ENCODE data around the gene EDEM1.

The EDEM1 gene

GRCh38 chr3:5165698-5166097 is 21.8 kb upstream of the EDEM1 start:
- no peak overlapping the region for H3K18ac ChIP-seq (ENCODE audit: low read length)
- H4K91ac ChIP-seq (ENCODE audit: low read depth, low read length), result no peak overlapping the region
- DNase-seq, result no peak
- no peak overlapping the region for H3K9ac ChIP-seq (ENCODE audit: low read length)
- H3K36me3 ChIP-seq (ENCODE audit: control insufficient read depth in 1 of 2, insufficient read depth in 2 of 2, low read length in 2 of 2), result peaks cover 0 to 1% of the 10 kb centered on the region in 2 experiments
- H3K79me1 ChIP-seq (ENCODE audit: low read length), result peaks cover 2% of the 10 kb centered on the region
- no peak overlapping the region for H4K12ac ChIP-seq (ENCODE audit: low read depth, low read length)
- H2AFZ ChIP-seq (ENCODE audit: insufficient read depth, low read length, poor library complexity), result no peak overlapping the region
- no peak overlapping the region for H4K8ac ChIP-seq (ENCODE audit: low read depth, low read length)
- H3K4me1 ChIP-seq (ENCODE audit: control insufficient read depth in 1 of 2, insufficient read depth in 2 of 2, low read length in 2 of 2), result peaks cover 6 to 9% of the 10 kb centered on the region in 2 experiments
- no peaks in the 10 kb centered on the region for H3K9me3 ChIP-seq (ENCODE audit: insufficient read depth, low read depth, low read length)
- H2AK5ac ChIP-seq (ENCODE audit: low read length), result no peak overlapping the region
- no CpG with 5 or more reads among the region's 4 CpGs for WGBS (ENCODE audit: extremely low coverage, insufficient coverage, insufficient read length)
- no peak overlapping the region for H3K4me2 ChIP-seq (ENCODE audit: low read length)
- no peak overlapping the region for H2BK120ac ChIP-seq (ENCODE audit: insufficient read depth, low read length, poor library complexity)
- no peak overlapping the region for H3K4ac ChIP-seq (ENCODE audit: low read depth, low read length)
- H3K4me3 ChIP-seq (ENCODE audit: low read depth, low read length), result no peak overlapping the region
- no peak overlapping the region for H3K23ac ChIP-seq (ENCODE audit: low read length)
- H3K27me3 ChIP-seq (ENCODE audit: insufficient read depth, low read length), result no peaks in the 10 kb centered on the region
- H2BK5ac ChIP-seq (ENCODE audit: low read depth, low read length, poor library complexity), result no peak overlapping the region
- peaks cover 8% of the 10 kb centered on the region for H3K79me2 ChIP-seq (ENCODE audit: control insufficient read depth, insufficient read depth, low read length, poor library complexity)
- no peak overlapping the region for H3K14ac ChIP-seq (ENCODE audit: low read length)
- H2BK12ac ChIP-seq (ENCODE audit: low read length), result no peak overlapping the region
- no peak overlapping the region for H3K27ac ChIP-seq (ENCODE audit: low read depth, low read length)

- peaks cover 5% of the 10 kb centered on the region for H3K79me2 ChIP-seq (ENCODE audit: control insufficient read depth, insufficient read depth, low read length, poor library complexity)
- no peak overlapping the region for H3K27ac ChIP-seq (ENCODE audit: low read depth, low read length)
- H3K79me1 ChIP-seq (ENCODE audit: low read length), result no peaks in the 10 kb centered on the region
- H4K91ac ChIP-seq (ENCODE audit: low read depth, low read length), result no peak overlapping the region
- no peak overlapping the region for H2AFZ ChIP-seq (ENCODE audit: insufficient read depth, low read length, poor library complexity)
- DNase-seq, result no peak
- no peak overlapping the region for H3K4me2 ChIP-seq (ENCODE audit: low read length)
- no peak overlapping the region for H3K9ac ChIP-seq (ENCODE audit: low read length)
- no peaks in the 10 kb centered on the region for H3K9me3 ChIP-seq (ENCODE audit: insufficient read depth, low read depth, low read length)
- no peak overlapping the region for H2BK5ac ChIP-seq (ENCODE audit: low read depth, low read length, poor library complexity)
- peaks cover 0 to 6% of the 10 kb centered on the region in 2 experiments for H3K36me3 ChIP-seq (ENCODE audit: control insufficient read depth in 1 of 2, insufficient read depth in 2 of 2, low read length in 2 of 2)
- no peak overlapping the region for H3K4ac ChIP-seq (ENCODE audit: low read depth, low read length)
- H3K14ac ChIP-seq (ENCODE audit: low read length), result no peak overlapping the region
- H3K4me3 ChIP-seq (ENCODE audit: low read depth, low read length), result no peak overlapping the region
- H3K27me3 ChIP-seq (ENCODE audit: insufficient read depth, low read length), result no peaks in the 10 kb centered on the region
- H4K8ac ChIP-seq (ENCODE audit: low read depth, low read length), result no peak overlapping the region
- H4K12ac ChIP-seq (ENCODE audit: low read depth, low read length), result no peak overlapping the region
- no peak overlapping the region for H2AK5ac ChIP-seq (ENCODE audit: low read length)
- no CpG with 5 or more reads among the region's 2 CpGs for WGBS (ENCODE audit: extremely low coverage, insufficient coverage, insufficient read length)
- H2BK12ac ChIP-seq (ENCODE audit: low read length), result no peak overlapping the region
- no peak overlapping the region for H3K18ac ChIP-seq (ENCODE audit: low read length)
- H3K23ac ChIP-seq (ENCODE audit: low read length), result no peak overlapping the region
- H3K4me1 ChIP-seq (ENCODE audit: control insufficient read depth in 1 of 2, insufficient read depth in 2 of 2, low read length in 2 of 2), result peaks cover 0 to 2% of the 10 kb centered on the region in 2 experiments
- H2BK120ac ChIP-seq (ENCODE audit: insufficient read depth, low read length, poor library complexity), result no peak overlapping the region
Observed at GRCh38 chr3:5166846-5167245, 20.7 kb upstream of the EDEM1 start.

DNA sequence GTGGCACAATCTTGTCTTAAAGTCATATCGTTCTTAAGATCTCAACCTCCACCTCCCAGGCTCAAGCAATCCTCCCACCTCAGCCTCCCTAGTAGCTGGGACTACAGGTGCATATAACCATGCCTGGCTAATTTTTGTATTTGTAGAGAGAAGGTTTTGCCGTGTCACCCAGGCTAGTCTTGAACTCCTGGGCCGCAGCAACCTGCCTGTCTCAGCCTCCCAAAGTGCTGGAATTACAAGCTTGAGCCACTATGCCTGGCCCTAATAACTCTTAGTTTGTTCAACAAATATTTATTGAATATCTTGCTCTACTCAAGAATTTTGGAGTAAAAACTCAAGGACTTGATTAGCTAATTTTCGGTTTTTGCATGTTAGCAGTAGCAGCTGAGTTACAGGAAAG is 19.4 kb upstream of the EDEM1 start:
- no peak overlapping the region for H4K12ac ChIP-seq (ENCODE audit: low read depth, low read length)
- no peak overlapping the region for H2AFZ ChIP-seq (ENCODE audit: insufficient read depth, low read length, poor library complexity)
- H3K36me3 ChIP-seq (ENCODE audit: control insufficient read depth in 1 of 2, insufficient read depth in 2 of 2, low read length in 2 of 2), result peaks cover 2 to 6% of the 10 kb centered on the region in 2 experiments
- no peak overlapping the region for H3K27ac ChIP-seq (ENCODE audit: low read depth, low read length)
- no peaks in the 10 kb centered on the region for H3K4me1 ChIP-seq (ENCODE audit: control insufficient read depth in 1 of 2, insufficient read depth in 2 of 2, low read length in 2 of 2)
- no CpG with 5 or more reads among the region's 4 CpGs for WGBS (ENCODE audit: extremely low coverage, insufficient coverage, insufficient read length)
- H4K8ac ChIP-seq (ENCODE audit: low read depth, low read length), result no peak overlapping the region
- peaks cover 4% of the 10 kb centered on the region for H3K79me2 ChIP-seq (ENCODE audit: control insufficient read depth, insufficient read depth, low read length, poor library complexity)
- H3K18ac ChIP-seq (ENCODE audit: low read length), result no peak overlapping the region
- H3K4ac ChIP-seq (ENCODE audit: low read depth, low read length), result no peak overlapping the region
- no peak for DNase-seq
- no peaks in the 10 kb centered on the region for H3K79me1 ChIP-seq (ENCODE audit: low read length)
- H2BK12ac ChIP-seq (ENCODE audit: low read length), result no peak overlapping the region
- no peak overlapping the region for H2AK5ac ChIP-seq (ENCODE audit: low read length)
- H3K23ac ChIP-seq (ENCODE audit: low read length), result no peak overlapping the region
- no peak overlapping the region for H3K4me2 ChIP-seq (ENCODE audit: low read length)
- no peak overlapping the region for H3K9ac ChIP-seq (ENCODE audit: low read length)
- H2BK120ac ChIP-seq (ENCODE audit: insufficient read depth, low read length, poor library complexity), result no peak overlapping the region
- no peak overlapping the region for H3K4me3 ChIP-seq (ENCODE audit: low read depth, low read length)
- H2BK5ac ChIP-seq (ENCODE audit: low read depth, low read length, poor library complexity), result no peak overlapping the region
- no peak overlapping the region for H3K14ac ChIP-seq (ENCODE audit: low read length)
- H3K9me3 ChIP-seq (ENCODE audit: insufficient read depth, low read depth, low read length), result no peaks in the 10 kb centered on the region
- no peaks in the 10 kb centered on the region for H3K27me3 ChIP-seq (ENCODE audit: insufficient read depth, low read length)
- H4K91ac ChIP-seq (ENCODE audit: low read depth, low read length), result no peak overlapping the region

GRCh38 chr3:5169807-5170206 is 17.7 kb upstream of the EDEM1 start:
- no peak overlapping the region for H3K14ac ChIP-seq (ENCODE audit: low read length)
- DNase-seq, result no peak
- no peaks in the 10 kb centered on the region for H3K9me3 ChIP-seq (ENCODE audit: insufficient read depth, low read depth, low read length)
- no peak overlapping the region for H2BK120ac ChIP-seq (ENCODE audit: insufficient read depth, low read length, poor library complexity)
- no peak overlapping the region for H2BK12ac ChIP-seq (ENCODE audit: low read length)
- no peak overlapping the region for H2AFZ ChIP-seq (ENCODE audit: insufficient read depth, low read length, poor library complexity)
- peaks cover 4 to 11% of the 10 kb centered on the region in 2 experiments for H3K36me3 ChIP-seq (ENCODE audit: control insufficient read depth in 1 of 2, insufficient read depth in 2 of 2, low read length in 2 of 2)
- no peaks in the 10 kb centered on the region for H3K27me3 ChIP-seq (ENCODE audit: insufficient read depth, low read length)
- no peak overlapping the region for H2BK5ac ChIP-seq (ENCODE audit: low read depth, low read length, poor library complexity)
- WGBS (ENCODE audit: extremely low coverage, insufficient coverage, insufficient read length), result no CpG with 5 or more reads among the region's 2 CpGs
- no peak overlapping the region for H4K8ac ChIP-seq (ENCODE audit: low read depth, low read length)
- H3K4ac ChIP-seq (ENCODE audit: low read depth, low read length), result no peak overlapping the region
- H3K4me3 ChIP-seq (ENCODE audit: low read depth, low read length), result no peak overlapping the region
- no peak overlapping the region for H3K23ac ChIP-seq (ENCODE audit: low read length)
- no peak overlapping the region for H2AK5ac ChIP-seq (ENCODE audit: low read length)
- H3K4me2 ChIP-seq (ENCODE audit: low read length), result no peak overlapping the region
- no peaks in the 10 kb centered on the region for H3K79me1 ChIP-seq (ENCODE audit: low read length)
- no peak overlapping the region for H3K27ac ChIP-seq (ENCODE audit: low read depth, low read length)
- H3K18ac ChIP-seq (ENCODE audit: low read length), result no peak overlapping the region
- no peaks in the 10 kb centered on the region for H3K4me1 ChIP-seq (ENCODE audit: control insufficient read depth in 1 of 2, insufficient read depth in 2 of 2, low read length in 2 of 2)
- no peak overlapping the region for H4K91ac ChIP-seq (ENCODE audit: low read depth, low read length)
- no peak overlapping the region for H3K9ac ChIP-seq (ENCODE audit: low read length)
- no peak overlapping the region for H4K12ac ChIP-seq (ENCODE audit: low read depth, low read length)
- peaks cover 4% of the 10 kb centered on the region for H3K79me2 ChIP-seq (ENCODE audit: control insufficient read depth, insufficient read depth, low read length, poor library complexity)

All from trophoblast cell (in vitro differentiated cells and primary cell).